ENCODE results near the gene GNG12.

- TF ChIP-seq, protein P1, sequence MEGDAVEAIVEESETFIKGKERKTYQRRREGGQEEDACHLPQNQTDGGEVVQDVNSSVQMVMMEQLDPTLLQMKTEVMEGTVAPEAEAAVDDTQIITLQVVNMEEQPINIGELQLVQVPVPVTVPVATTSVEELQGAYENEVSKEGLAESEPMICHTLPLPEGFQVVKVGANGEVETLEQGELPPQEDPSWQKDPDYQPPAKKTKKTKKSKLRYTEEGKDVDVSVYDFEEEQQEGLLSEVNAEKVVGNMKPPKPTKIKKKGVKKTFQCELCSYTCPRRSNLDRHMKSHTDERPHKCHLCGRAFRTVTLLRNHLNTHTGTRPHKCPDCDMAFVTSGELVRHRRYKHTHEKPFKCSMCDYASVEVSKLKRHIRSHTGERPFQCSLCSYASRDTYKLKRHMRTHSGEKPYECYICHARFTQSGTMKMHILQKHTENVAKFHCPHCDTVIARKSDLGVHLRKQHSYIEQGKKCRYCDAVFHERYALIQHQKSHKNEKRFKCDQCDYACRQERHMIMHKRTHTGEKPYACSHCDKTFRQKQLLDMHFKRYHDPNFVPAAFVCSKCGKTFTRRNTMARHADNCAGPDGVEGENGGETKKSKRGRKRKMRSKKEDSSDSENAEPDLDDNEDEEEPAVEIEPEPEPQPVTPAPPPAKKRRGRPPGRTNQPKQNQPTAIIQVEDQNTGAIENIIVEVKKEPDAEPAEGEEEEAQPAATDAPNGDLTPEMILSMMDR (IDR thresholded peaks at IDR 0.05) = no peak
- no peak for TF ChIP-seq POLR2A (IDR thresholded peaks at IDR 0.05)
- no peak for TF ChIP-seq POLR2AphosphoS5 (IDR thresholded peaks at IDR 0.05)
Measured at GRCh38 chr1:67655581-67655980, 177.7 kb downstream of the GNG12 start.

All from upper lobe of left lung (tissue), 4 donors.